Measurements from ENCODE around the gene FCGR3A.
"Not testable (repeated sequence)": the region's sequence is repeated elsewhere in the genome, so short reads cannot be mapped to it uniquely, and the experiment has no call there.

The FCGR3A gene

DNA sequence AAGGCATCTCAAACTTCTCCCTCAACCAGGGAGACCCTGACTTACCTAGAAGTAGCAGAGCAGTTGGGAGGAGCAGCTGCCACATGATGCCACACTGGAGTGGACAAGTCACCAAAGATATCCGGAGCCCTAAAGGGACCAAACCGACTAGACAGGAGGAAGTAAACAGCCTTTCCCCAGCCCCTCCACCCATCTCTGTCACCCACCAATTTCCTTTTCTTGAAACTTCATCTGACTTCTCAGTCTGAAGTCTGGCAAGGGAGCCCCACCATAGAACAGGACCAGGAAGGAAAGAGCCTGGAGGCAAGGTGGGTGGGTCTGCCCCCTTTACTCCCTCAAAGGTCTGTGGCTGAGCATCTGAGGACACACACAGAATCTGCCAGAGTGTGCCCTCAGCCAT, at the start of gene FCGR3A:
FCGR3A (minus strand) TSS at position 167 of the 400 bp plus-strand sequence; CDS start at position 85, 82 bp downstream.
- in situ Hi-C loops (cut with MboI; ENCODE audit: low sequenced_read_pairs) = no loop called here
- no peak for DNase-seq (ENCODE audit: low spot score in 2 of 2)
- Histone ChIP-seq H3K36me3 (replicated peaks) (no peaks in the 10 kb centered on the region), H3K4me1 (no peaks in the 10 kb centered on the region), H3K9me3 (no peaks in the 10 kb centered on the region), H3K27me3 (ENCODE audit: low read depth) (no peaks in the 10 kb centered on the region), H3K4me3 (no peak within 1 kb of the TSS)

DNA sequence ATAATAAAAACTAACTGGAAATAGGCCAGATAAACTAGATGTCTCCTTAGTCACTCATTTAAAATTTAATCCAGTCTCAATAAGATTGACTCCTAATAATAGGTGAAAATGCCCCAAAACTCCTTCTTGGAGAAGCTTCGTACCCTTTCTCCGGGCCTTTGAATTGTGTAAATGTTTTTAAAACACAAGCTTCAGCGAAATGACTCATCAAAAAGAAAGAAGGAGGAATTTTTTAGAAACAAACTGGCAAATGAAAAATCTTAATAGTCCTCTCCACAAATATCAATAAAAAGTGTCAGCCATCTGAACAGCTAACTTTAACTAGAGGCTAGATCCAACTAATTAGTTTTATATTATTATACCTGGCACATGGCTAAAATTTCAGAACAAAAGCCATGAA, 47.5 kb upstream of the FCGR3A start:
- in situ Hi-C loops (cut with MboI; ENCODE audit: low sequenced_read_pairs) = not testable (repeated sequence)

DNA sequence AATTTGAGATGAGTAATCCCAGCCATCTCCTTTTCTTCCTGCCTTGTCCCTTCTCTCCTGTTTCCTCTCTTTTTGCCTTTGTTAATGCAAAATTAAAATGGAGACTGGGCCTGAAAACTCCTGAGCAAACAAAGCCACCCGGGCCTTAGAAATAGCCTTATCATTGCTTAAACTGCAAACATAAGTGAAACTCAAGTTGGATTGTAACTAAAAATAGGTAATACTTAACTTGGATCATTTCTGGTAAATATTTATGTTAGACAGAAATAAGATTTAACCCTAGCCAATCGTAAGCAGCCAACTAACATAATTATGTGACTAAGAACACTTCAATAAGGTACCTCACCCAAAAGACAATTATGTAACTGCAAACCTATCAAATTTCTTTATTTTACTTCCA, 46.0 kb upstream of the FCGR3A start:
- in situ Hi-C loops (cut with MboI; ENCODE audit: low sequenced_read_pairs); H3K9me3 ChIP-seq; H3K4me3 ChIP-seq; DNase-seq (ENCODE audit: low spot score in 2 of 2); H3K4me1 ChIP-seq; H3K27me3 ChIP-seq (ENCODE audit: low read depth); H3K36me3 ChIP-seq (replicated peaks): not testable (repeated sequence)

More for the DNA sequence above, 47.5 kb upstream of the FCGR3A start:
- not testable (repeated sequence) for H3K36me3 ChIP-seq (replicated peaks); H3K4me3 ChIP-seq; H3K27me3 ChIP-seq (ENCODE audit: low read depth); DNase-seq (ENCODE audit: low spot score in 2 of 2); H3K9me3 ChIP-seq; H3K4me1 ChIP-seq

GRCh38 chr1:161595173-161595572, 45.6 kb upstream of the FCGR3A start:
- H3K9me3 ChIP-seq; in situ Hi-C loops (cut with MboI; ENCODE audit: low sequenced_read_pairs); H3K36me3 ChIP-seq (replicated peaks); H3K4me1 ChIP-seq; H3K27me3 ChIP-seq (ENCODE audit: low read depth); DNase-seq (ENCODE audit: low spot score in 2 of 2); H3K4me3 ChIP-seq: not testable (repeated sequence)

DNA sequence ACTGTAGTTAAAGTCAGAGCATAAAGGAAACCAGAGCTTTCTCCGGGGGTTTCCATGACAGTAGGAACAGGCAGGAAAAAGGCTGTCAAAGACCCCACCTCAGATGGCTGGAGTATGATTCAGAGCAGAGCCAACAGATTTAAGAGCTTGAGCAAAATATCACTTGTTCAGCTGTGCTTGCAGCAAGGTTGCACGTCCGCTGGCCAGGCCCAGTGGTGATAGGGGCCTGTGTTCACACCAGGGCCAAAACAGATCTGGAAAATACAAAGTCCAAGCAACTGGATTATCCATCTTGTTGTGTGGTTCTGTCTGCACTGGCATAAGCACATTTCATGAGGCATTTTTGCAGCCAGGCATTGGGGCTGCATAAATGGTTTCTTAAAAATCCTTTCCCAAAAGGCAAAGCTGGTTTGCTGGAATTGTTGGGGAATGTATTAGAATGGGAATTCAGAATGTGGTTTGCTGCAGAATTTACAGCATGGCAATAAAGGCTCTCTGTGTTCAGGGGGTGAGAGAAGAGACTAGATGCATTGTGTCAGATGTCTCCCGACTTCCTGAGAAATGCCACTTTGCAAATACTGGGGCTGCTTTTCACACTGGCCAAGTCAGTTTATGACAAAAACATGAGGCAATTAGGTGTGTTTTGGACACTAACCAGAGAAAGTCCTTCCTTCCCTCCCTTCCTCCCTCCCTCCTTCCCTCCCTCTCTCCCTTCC, 44.8 kb upstream of the FCGR3A start:
- DNase-seq (ENCODE audit: low spot score in 2 of 2); H3K9me3 ChIP-seq; H3K4me3 ChIP-seq; H3K4me1 ChIP-seq; in situ Hi-C loops (cut with MboI; ENCODE audit: low sequenced_read_pairs); H3K36me3 ChIP-seq (replicated peaks); H3K27me3 ChIP-seq (ENCODE audit: low read depth): not testable (repeated sequence)

GRCh38 chr1:161593092-161593755, 43.6 kb upstream of the FCGR3A start:
- H3K27me3 ChIP-seq (ENCODE audit: low read depth); H3K9me3 ChIP-seq; in situ Hi-C loops (cut with MboI; ENCODE audit: low sequenced_read_pairs); H3K4me1 ChIP-seq; H3K36me3 ChIP-seq (replicated peaks); H3K4me3 ChIP-seq; DNase-seq (ENCODE audit: low spot score in 2 of 2): not testable (repeated sequence)

DNA sequence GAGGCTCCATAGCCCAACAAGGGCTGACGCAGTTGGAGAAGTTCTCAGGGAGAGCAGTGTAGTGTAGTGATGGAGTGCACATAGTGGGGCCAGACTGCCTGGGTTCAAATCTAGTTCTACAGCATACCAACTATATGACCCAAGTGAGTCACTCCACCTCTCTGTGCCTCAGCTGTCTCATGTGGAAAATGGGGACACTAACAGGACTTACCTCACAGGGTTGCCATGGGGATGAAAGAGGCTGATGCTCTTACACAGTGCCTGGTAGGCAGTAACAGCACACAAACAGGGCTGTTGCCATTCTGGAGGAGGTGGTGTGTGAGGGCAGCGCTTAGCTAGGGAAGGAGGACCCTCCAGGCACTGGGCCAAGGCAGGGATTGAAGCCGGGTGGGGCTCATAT, 43.0 kb upstream of the FCGR3A start:
- DNase-seq (ENCODE audit: low spot score in 2 of 2); H3K36me3 ChIP-seq (replicated peaks); H3K4me3 ChIP-seq; in situ Hi-C loops (cut with MboI; ENCODE audit: low sequenced_read_pairs); H3K27me3 ChIP-seq (ENCODE audit: low read depth); H3K4me1 ChIP-seq; H3K9me3 ChIP-seq: not testable (repeated sequence)

- H3K27me3 ChIP-seq (ENCODE audit: low read depth); H3K36me3 ChIP-seq (replicated peaks); in situ Hi-C loops (cut with MboI; ENCODE audit: low sequenced_read_pairs): not testable (repeated sequence)
These were observed 40.3 kb upstream of the FCGR3A start for GRCh38 chr1:161589920-161590319.

GRCh38 chr1:161589365-161589764, 39.7 kb upstream of the FCGR3A start:
- in situ Hi-C loops (cut with MboI; ENCODE audit: low sequenced_read_pairs) = not testable (repeated sequence)

More at GRCh38 chr1:161589920-161590319, 40.3 kb upstream of the FCGR3A start:
- H3K4me3 ChIP-seq; DNase-seq (ENCODE audit: low spot score in 2 of 2); H3K9me3 ChIP-seq; H3K4me1 ChIP-seq: not testable (repeated sequence)

GRCh38 chr1:161588596-161588995, 39.0 kb upstream of the FCGR3A start:
- H3K4me3 ChIP-seq; H3K27me3 ChIP-seq (ENCODE audit: low read depth); H3K9me3 ChIP-seq; DNase-seq (ENCODE audit: low spot score in 2 of 2); in situ Hi-C loops (cut with MboI; ENCODE audit: low sequenced_read_pairs); H3K36me3 ChIP-seq (replicated peaks); H3K4me1 ChIP-seq: not testable (repeated sequence)

More at GRCh38 chr1:161589365-161589764, 39.7 kb upstream of the FCGR3A start:
- not testable (repeated sequence) for H3K4me1 ChIP-seq; DNase-seq (ENCODE audit: low spot score in 2 of 2); H3K36me3 ChIP-seq (replicated peaks); H3K27me3 ChIP-seq (ENCODE audit: low read depth); H3K9me3 ChIP-seq; H3K4me3 ChIP-seq

DNA sequence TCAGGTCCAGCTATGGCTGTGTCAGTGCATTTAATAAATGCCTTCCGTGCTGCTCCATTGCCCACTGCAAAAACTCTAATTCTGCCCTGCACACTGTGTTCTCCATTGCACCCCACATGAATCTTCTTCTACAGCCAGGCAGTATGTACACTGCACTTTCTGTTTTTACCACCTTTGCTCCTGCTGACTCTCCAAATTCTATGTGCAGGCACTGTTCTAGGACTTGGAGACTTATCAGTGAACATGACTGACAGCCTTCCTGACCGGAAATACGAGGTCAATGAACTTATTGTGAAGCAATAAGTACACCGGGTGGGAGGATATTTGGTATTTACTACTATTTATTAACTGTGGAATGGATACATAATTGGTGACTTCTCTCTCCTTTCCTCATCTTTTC, 33.3 kb upstream of the FCGR3A start:
- H3K9me3 ChIP-seq; DNase-seq (ENCODE audit: low spot score in 2 of 2); H3K4me1 ChIP-seq; H3K36me3 ChIP-seq (replicated peaks); H3K4me3 ChIP-seq; in situ Hi-C loops (cut with MboI; ENCODE audit: low sequenced_read_pairs); H3K27me3 ChIP-seq (ENCODE audit: low read depth): not testable (repeated sequence)

- H3K4me3 ChIP-seq; DNase-seq (ENCODE audit: low spot score in 2 of 2); H3K9me3 ChIP-seq; H3K36me3 ChIP-seq (replicated peaks); H3K27me3 ChIP-seq (ENCODE audit: low read depth); H3K4me1 ChIP-seq; in situ Hi-C loops (cut with MboI; ENCODE audit: low sequenced_read_pairs): not testable (repeated sequence)
These were observed 31.4 kb upstream of the FCGR3A start for GRCh38 chr1:161580879-161581537.

DNA sequence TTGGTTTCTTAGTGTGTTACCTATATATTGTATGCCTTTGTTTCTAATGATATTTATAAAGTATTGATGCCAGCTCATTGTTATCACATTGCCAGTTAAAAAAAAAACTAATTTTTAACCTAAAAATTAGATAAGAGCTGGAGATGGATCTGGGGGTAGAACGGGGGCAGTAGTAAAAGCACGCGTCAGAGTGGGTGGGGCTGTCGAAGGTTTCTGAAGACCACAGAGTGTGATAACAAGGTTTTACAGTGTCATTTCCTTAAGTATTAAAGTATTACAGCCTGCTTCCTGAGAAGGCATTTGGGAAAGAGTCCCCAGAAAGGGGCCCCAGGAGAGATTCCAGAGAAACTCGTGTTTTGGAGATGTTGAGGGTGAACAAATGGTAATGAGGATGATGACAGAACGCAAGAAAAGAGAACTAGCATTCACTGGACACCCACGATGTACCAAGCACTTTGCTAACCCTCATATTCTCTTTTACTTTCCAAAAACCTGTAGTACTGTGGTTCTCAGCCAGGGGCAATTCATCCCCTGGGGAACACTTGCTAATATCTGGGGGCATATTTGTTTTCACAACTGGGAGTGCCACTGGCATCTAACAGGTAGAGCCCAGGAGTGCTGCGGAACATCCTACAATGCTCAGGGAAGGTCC, 30.4 kb upstream of the FCGR3A start:
- H3K36me3 ChIP-seq (replicated peaks); H3K27me3 ChIP-seq (ENCODE audit: low read depth); DNase-seq (ENCODE audit: low spot score in 2 of 2); H3K9me3 ChIP-seq; in situ Hi-C loops (cut with MboI; ENCODE audit: low sequenced_read_pairs); H3K4me1 ChIP-seq; H3K4me3 ChIP-seq: not testable (repeated sequence)

DNA sequence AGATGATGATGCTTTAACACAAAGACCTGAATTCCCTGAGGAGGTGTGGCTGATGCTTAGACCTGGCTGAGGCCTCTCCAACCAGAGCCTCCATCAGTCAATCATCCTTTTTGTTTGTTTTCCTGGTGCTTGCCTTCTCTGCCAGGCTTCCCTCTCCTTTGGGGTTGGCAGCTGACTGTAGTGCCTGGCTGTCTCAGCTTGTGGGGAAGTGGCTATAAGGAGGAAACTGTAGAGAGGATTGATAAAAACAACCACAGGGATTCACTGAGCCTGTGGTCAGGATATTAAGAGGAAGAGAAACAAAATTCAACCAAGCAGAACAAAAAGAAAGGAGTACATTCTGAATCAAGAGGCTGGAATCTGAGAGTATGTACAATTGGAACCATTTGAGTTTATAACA, 27.1 kb upstream of the FCGR3A start:
- in situ Hi-C loops (cut with MboI; ENCODE audit: low sequenced_read_pairs); H3K4me1 ChIP-seq; H3K27me3 ChIP-seq (ENCODE audit: low read depth); H3K9me3 ChIP-seq; H3K4me3 ChIP-seq; H3K36me3 ChIP-seq (replicated peaks); DNase-seq (ENCODE audit: low spot score in 2 of 2): not testable (repeated sequence)

Measured in HAP-1 (cell line).